NCI-H2081 treated with DMSO at 0.1 percent for 48 hours (cell line): ENCODE results near the gene TP63.

Source experiments
- DNase-seq: peaks from one replicate; lab custom pipeline; 2025; lab: John Stamatoyannopoulos, UW

TP63 gene

DNA sequence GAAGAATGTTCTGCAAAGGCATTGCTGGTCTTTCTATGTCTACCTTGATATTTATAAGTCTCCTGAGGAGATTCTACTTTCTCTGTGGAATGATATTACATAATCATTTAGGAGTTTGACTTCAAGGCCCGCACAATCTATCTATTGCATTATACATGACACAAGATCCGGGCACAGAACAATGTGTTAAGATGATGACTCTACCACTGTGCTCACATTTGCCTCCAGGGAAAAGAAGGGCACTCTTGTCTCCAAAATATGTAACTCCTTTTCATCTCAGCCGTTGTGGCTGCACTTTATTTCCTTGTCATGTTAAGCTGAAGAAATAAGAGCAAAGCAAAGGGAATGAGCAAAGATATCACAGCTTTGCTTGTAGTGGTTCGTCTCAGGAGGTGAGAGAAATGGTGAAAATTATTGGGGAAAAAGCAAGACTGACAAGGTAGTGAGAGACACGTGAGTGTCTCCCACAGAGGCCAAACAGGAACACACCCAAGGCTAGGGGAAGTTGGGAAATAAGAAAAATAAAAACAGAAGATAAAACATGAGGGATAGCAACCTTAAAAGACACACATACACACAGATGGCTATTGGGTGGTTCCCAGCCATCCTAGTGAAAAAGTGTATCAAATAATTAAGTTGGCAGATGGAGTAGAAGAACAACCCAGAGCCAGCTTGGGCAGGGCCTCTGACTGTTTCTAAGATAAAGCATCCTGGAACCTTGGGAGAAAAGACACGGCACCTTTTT is 305.2 kb downstream of the TP63 start:
- DNase-seq: no peak

DNA sequence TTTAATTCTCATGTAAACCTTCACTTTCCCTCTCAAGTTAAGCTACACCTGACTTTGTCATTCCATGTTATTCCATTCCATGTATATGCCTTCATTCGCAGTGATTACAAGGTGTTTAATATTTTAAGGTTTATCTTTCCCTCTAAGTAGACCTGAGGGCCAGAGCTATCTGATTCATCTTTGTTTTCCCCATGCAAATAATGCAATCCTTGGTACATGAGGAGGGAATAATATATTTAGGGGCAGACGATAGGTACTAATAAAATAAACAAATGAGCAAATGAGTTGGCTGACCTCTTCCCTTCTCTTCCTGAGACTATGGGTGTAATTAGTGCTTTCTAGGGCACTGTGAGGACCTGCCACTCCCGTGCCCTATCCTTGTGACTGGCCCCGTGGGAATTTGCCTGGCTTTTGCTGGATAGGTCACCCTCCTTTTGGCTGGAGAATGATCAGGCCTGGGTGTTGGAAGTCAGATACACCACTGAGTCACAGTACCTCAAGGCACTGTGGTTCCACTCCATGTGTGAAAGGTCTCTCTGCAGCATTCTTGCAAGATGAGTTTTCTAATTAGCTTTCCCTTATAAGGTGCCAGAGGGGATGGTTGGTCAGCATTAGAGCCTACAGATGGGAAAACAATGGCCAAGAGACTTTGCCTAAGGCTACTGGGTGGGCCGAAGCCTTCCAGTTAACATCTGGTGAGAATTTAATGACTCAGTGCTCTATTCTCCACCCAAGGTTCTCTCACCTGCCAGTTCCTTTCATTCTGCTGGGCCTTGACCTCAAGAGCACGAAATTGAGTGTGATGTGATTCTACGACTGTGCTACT is 306.3 kb downstream of the TP63 start:
- no peak for DNase-seq

- DNase-seq: no peak
Observed at GRCh38 chr3:189941125-189941524, 309.9 kb downstream of the TP63 start.

DNA sequence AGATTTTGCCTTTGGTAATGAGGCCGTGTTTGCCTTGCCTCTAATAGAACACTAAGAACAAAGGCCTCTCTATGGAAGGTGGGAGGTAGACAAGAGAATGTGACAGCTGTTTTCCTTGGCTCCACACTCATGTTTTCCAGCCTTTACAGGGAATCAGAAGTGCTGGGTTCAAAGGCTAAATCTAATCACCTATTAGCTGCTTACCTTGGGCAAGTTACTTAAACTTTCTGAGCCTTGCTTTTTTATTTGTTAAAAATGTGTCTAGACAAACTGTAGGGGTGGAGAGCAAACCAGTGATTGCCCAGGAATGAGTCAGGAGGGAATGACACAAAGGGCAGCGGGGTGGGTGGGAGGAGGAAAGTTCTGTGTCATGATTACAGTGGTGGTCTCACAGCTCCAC is 310.5 kb downstream of the TP63 start:
- no peak for DNase-seq

- DNase-seq: no peak
Observed at GRCh38 chr3:189942948-189943347, 311.8 kb downstream of the TP63 start.

DNA sequence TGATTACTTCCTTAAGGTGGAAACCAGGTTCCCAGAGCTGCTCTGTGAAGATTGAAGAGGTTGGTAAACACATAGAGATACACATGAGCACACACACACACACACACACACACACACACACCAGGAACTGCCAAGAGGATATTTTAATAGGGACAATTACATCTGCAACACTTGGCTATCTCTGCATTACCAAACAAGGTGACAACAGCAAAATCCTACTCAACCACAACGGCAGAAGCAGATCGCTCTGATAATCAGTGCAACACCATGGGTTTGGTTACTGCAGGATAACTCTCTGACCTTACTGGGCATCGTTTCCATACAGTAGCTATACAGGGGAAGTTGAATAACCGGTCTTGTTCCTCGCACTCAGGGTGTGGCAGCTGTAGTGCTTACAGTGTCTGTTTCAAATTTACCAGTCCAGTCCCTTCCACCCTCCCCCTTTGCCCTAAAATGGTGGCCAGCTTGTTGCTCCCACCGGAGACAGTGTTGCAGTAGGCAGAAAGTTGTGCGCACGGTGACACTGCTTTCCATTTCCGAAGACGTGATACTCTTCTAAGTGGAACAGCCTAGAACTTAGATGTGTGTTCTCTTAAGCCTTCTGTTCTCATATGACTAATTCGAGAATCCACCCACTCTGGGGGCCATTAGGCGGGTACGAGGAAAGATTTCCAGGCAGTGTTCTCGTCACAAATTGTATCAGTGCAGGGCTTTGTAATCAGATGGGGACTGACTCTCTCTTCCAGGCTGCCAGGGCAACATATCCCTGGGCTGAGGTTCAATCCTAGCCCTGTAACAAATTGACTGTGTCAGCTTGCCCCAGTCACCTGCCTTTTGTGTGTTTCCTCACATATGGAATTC is 313.3 kb downstream of the TP63 start:
- DNase-seq: no peak

- no peak for DNase-seq
Observed at GRCh38 chr3:189945935-189946709, 314.9 kb downstream of the TP63 start.
